Kidney glomerular epithelial cell (primary cell): Measurements from ENCODE around the gene ETS2.

Source experiments
- DNase-seq: peaks from one replicate; lab custom pipeline; 2025; lab: John Stamatoyannopoulos, UW

Gene ETS2

GRCh38 chr21:38780879-38781278 lies 24.9 kb upstream of the ETS2 start:
- DNase-seq = no peak

DNA sequence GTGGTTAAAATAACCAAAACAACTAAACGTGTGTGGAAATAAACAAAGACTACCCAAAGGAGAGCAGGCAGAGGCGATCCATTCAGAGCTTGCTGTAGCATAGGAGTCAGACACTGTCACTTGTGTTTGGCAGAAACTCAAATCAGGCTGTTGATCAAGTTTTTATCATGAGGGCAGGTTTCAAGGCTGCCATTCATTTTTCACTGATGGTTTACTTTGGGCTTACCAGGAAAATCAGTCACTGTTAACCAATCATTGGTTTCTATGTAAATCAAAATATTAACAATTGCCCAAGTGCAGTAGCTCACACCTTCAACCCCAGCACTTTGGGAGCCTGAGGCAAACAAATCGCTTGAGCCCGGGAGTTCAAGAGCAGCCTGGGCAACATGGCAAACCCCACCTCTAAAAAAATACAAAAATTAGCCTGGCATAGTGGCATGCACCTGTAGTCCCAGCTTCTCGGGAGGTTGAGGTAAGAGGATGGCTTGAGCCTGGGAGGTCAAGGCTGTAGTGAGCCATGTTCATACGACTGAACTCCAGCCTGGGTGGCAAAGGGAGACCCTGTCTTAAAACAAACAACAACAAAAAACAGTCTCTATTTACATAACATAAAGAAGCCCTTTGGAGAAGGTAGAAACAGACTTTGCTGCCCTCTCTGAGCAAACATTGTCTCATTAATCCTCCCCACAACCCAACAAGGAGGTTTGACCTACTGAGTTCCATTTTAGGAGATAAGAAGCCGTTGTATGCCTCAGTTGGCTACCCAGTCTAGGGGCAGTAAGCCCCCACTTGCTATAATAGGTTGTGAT lies 21.1 kb upstream of the ETS2 start:
- DNase-seq = no peak

GRCh38 chr21:38785483-38785882 lies 20.2 kb upstream of the ETS2 start:
- DNase-seq = no peak

DNA sequence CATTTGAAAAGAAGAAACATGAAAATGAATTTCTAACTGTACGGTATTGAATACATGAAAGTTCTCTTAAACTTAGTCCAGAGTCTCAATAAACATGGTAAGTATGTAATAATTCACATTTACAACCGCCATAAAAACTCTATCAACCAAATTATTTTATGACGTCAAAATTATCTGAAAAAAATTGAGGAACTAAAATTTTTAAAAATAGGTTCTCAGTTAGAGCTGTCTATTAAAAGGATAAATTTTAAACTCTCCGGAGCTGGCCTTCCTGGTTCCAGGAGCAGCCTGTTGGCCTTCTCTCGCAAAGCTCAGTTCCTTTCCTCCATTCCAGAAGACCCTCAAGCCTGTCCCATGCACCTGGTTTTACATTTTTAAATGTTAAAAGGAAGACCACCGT lies 18.7 kb upstream of the ETS2 start:
- DNase-seq = no peak

GRCh38 chr21:38787461-38788274 lies 18.1 kb upstream of the ETS2 start:
- peak; percentile 89 for DNase-seq

DNA sequence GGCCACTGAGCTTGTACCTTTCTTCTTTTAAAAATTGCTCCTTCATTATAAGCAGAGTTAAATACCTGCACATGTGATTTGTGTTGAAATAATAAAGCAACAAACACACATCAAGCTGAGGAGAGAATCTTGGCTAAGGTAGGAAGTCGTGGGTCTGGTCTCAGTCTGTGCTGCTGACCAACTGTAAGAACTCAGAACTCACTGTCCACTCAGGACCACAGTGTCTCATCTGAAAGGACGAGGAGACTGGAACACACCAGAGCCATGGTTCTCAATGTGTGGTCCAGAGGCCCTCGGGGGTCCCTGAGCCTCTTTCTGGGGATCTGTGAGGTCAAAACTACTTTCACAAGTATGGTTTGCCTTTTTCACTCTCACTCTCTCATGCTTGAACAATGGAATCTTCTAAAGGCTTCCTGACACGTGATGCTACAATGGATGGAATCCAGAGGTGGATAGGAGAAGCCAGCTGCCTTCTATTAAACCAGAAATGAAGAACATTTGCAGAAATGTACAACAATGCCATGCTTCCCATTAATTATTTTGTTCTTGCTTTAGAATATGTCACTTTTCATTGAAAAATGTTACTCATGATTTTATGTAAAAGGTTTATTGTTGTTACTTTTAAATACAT lies 17.3 kb upstream of the ETS2 start:
- DNase-seq = no peak

DNA sequence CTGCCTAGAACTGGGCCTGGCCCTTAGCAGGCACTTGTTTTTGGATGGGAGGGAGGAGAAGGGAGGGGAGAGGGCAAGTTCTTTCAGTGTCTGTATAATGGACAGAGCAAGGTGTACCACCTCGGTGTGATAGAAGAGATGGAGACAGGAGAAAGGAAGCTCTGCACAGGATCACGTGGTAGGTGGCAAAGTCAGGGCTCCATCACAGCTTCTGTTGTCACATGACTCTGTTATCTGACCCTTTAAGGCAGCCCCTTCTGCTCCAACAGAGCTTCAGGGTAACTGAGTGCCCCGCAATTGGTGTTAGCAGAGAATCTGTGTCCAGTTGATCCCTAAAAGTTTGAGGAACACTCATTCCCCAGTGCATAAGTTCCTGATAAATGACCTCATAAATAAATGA lies 16.5 kb upstream of the ETS2 start:
- no peak for DNase-seq

- no peak for DNase-seq
These were observed 15.7 kb upstream of the ETS2 start for GRCh38 chr21:38790059-38790458.

GRCh38 chr21:38790961-38791360 lies 14.8 kb upstream of the ETS2 start:
- DNase-seq = no peak

DNA sequence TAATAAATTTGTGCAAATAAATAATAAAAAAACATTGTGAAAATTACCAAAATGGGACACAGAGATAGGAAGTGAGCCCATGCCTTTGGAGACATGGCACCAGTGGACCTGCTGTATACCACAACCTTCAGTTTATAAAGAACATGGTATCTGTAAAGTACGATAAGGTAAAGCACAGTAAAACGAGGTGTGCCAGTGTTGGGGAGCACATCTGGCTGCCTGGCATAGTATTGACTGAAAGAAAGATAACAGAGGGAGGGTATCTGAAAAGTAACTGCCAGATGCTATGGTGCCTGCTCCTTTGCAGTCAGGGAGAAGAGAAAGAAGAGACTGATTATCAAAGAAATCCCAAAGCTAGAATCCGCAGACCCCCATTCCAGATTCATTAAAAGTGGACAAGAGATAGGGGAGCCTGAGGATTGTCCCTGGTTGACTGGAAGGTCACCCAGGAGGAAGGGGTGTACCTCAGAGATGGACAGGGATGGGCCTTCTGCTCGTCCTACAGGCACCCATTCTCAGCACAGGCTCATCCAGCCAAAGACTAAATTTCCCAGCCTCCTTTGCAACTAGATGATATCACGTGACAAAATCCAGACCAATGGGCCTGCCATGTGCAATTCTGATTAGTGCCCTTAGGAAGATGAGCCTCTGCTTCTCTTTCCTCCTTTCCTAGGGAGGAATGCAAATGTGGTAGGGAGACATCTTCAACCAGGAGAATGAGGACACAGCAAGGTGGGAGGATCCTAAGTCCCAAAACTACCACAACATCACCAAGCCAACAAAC lies 12.9 kb upstream of the ETS2 start:
- DNase-seq = no peak

DNA sequence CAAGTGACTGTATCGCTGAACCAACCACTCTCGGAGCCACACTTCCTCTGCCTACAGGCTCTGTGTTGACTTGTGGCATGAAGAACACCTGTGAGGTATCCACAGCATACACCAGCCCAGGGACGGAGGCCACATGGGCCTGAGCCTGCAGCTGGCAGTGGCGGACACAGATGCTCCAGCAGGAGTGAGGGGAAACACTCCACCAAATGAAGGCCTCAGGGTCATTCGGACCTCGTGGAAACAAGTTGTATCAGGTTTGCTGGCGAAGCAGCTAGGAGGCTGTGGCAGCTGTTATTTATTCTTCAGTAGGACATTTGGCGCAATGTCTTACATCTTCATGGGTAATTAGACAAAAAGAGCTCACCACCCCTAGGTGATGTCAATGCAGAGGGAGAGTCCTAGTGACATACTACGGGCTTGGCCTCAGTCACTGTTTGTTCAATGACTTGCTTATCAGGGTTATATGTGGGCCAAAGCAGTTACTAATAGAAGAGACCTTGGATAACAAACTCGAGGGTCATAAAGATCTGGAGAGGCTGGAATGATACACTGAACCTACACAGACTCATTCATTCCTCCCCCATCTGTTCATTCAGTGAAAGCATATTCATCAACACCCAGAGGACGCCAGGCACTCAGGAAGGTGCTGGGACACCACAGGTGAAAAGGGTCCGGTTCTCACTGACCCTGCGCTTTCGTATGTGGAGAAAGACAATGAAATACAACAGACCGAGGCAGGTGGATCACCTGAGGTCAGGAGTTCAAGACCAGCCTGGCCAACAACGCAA lies 11.6 kb upstream of the ETS2 start:
- DNase-seq = no peak

- no peak for DNase-seq
These were observed 10.8 kb upstream of the ETS2 start for GRCh38 chr21:38794978-38795377.

DNA sequence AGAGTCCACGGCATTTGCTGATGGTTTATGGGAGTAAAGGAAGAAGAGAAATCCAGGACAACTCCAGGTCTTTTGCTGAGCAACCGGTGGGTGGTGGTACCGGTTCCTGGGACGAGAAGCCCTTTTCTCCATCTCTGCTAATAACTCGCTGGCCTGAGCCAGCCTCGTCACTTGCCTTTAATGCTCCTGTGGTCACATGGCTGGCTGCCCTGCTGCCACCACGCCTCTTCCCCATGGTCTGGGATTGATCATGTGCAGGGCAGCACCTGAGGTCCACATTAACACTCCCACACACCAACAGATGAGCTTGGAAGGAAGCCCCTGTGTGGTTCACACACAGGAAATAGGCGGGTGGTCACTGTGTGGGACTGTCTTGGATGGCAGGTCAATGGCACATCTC lies 10.3 kb upstream of the ETS2 start:
- no peak for DNase-seq

- DNase-seq = peak; percentile 31
These were observed 9.3 kb upstream of the ETS2 start for GRCh38 chr21:38796424-38796823.

GRCh38 chr21:38797470-38797869 lies 8.3 kb upstream of the ETS2 start:
- DNase-seq = no peak

- DNase-seq = no peak
These were observed 7.6 kb upstream of the ETS2 start for GRCh38 chr21:38798081-38798480.

DNA sequence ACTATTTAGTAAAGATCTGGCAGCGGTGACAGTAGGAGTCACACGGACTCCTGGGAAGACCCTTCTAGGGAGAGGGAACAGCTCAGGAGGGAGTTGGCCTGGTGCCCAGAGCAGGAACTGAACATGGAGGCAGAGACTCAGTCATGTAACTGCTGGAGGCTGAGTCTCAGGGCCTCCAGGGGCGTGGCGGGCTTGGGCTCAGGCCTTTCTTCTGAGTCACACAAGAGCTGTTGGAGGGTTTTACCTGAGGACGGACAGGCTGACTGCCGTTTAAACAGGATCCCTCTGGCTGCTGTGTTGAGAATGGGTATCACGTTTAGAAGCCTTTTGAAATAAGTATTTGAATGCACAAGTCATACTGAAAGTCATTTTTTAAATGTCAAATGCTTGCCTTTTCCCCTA lies 7.2 kb upstream of the ETS2 start:
- no peak for DNase-seq

DNA sequence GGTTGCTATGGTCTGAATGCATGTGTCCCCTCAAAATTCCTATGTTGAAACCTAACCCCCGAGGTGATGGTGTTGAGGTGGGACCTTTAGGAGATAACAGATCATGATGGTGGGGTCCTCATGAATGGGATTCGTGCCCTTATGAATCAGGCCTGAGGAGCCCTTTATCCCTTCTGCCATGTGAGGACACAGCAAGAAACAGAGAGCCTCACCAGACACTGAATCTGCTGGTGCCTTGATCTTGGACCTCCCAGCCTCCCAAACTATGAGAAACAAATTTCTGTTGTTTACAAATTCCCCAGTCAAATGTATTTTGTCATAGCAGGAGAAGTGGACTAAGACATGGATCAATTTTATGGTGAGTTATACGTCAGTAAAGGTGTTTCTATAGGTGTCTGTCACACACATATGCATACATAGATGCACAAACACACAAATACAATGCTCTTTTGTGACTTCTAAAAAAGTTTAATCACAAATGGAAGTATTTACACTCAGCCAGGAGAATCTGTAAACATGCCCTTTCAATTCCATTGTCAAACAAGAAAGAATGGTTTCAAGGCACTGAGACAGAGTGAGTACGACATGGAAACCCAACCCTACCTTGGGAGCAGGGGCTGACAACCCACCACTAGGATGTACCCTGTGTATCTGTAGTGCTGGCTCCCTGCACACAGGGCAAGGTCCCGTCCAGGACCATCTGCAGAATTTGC lies 5.5 kb upstream of the ETS2 start:
- DNase-seq = no peak

DNA sequence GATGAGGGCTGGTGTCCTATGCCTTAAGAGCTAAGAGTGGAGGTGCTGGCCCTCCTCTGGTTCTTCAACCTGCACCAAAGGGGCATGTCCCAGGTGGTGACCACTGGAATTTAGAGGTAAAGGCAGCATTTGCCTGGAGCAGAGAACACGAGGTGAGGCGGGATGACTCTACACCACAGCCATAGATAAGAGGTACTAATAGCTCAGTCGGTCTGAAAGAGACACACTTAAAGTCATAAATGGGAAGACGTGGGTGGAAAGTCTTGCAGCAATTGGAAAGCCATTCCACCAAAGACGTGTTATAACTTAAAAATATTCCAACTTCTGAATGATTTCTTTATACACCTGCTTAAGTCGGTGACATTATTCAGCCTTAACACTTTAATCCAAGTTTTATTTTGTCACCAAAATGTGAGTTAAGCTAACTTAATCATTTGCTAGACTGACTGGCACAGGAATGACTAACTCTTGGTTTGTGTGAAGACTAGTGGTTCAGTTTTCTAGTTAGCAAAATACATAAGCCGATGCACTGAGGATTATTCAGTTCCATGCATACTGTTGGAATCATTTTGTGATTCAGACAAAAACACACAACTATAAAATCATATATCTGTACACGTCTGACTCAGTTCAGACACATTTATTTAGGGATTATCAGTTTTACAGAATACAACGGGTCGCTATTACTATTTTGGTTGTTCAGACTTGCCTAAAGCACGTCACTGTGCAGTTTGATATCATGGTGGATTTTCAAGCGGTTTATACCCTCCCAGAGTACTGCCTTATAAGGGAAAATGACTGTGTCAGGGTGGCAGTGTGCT lies 4.6 kb upstream of the ETS2 start:
- no peak for DNase-seq
